Liver (tissue), 3 donors: ENCODE data around the gene ADGRG3.

Experiments
- CTCF ChIP-seq: fragments of 150-350 bp; IDR thresholded peaks from 2 replicates; pipeline ENCODE4 v1.5.1; 2017; ENCODE audit warnings: improper control_type of control experiment, low read depth, low read length; ENCODE audit not compliant: missing input control
- MAX ChIP-seq: IDR thresholded peaks from 2 replicates; pipeline ENCODE4 v1.6.1; 2016; ENCODE audit warnings: antibody characterized with exemption
- REST ChIP-seq: IDR thresholded peaks from 2 replicates; pipeline ENCODE4 v1.6.1; 2016; ENCODE audit warnings: antibody characterized with exemption, mild to moderate bottlenecking
- TAF1 ChIP-seq: conservative IDR thresholded peaks from 2 replicates; pipeline ENCODE4 v1.6.1; 2016; ENCODE audit warnings: antibody characterized with exemption, mild to moderate bottlenecking
- donor health status: healthy.
- donor health status: healthy.

GRCh38 chr16:57670196-57670595 is 2.1 kb downstream of the ADGRG3 start:
- no peak for TF ChIP-seq MAX
- TF ChIP-seq CTCF: no peak
- TF ChIP-seq TAF1: no peak
- no peak for TF ChIP-seq REST
